HG02943 (cell line): ENCODE data around the gene VEZF1.

Experiments used
- ATAC-seq: cut with Tn5 transposase; IDR thresholded peaks from one replicate; pipeline ENCODE4 v1.9.1; 2021; ENCODE audit warnings: mild to moderate bottlenecking, low read depth, moderate library complexity; ENCODE audit not compliant: unreplicated experiment

Gene VEZF1

GRCh38 chr17:57935833-57936807, 51.9 kb downstream of the VEZF1 start:
- ATAC-seq, result no peak

GRCh38 chr17:57931488-57932137, 56.4 kb downstream of the VEZF1 start:
- no peak for ATAC-seq

GRCh38 chr17:57930239-57930638, 57.8 kb downstream of the VEZF1 start:
- ATAC-seq, result no peak

GRCh38 chr17:57929386-57929785, 58.7 kb downstream of the VEZF1 start:
- no peak for ATAC-seq

GRCh38 chr17:57928928-57929327, 59.1 kb downstream of the VEZF1 start:
- no peak for ATAC-seq

- ATAC-seq, result no peak
Observed at GRCh38 chr17:57927048-57927723, 60.9 kb downstream of the VEZF1 start.

- ATAC-seq, result no peak
Observed at GRCh38 chr17:57926723-57927047, 61.4 kb downstream of the VEZF1 start.

- ATAC-seq, result no peak
Observed at GRCh38 chr17:57925361-57925990, 62.6 kb downstream of the VEZF1 start.

GRCh38 chr17:57924677-57925076, 63.4 kb downstream of the VEZF1 start:
- no peak for ATAC-seq
